ENCODE results near the gene IGLL5.

IGLL5 gene

DNA sequence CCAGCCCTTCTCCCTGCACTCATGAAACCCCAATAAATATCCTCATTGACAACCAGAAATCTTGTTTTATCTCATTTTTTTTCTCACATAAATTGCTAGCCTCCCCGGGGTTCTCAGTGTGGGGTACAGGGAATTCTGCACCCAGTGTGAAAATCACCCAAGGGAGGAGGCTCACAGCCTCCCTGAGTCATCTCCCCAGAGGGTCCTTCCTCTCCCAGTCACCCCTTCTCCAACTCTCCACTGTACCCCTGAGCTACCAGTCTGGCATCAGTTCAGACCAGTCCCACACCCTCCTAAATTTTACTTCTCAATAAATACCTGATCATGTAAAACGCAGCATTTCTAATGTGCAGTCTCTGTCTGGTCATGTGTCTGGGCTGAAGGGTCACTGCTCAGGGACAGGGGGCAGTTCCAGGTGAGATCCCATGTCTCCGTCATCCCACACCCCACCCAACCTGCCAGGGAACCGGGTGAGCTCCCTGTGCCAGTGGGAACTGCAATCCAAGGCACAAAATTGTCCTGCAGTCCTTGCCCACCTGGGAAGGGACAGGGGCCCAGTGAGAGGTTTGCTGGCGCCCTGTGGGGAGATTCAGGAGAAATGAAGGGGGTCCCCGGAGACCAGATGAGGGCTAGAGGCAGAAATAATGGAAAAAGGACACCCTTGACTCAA lies 8.3 kb downstream of the IGLL5 start:
- Histone ChIP-seq H4K8ac (ENCODE audit: low read length) (no peak overlapping the region), H3K4me3 (ENCODE audit: insufficient read depth in 1 of 2, low read depth in 1 of 2, low read length in 2 of 2) (no peak overlapping the region), H3K79me1 (replicated peaks; ENCODE audit: low read length, poor library complexity, severe bottlenecking) (no peaks in the 10 kb centered on the region), H2BK12ac (ENCODE audit: low read length in 2 of 2) (no peak overlapping the region), H2BK15ac (ENCODE audit: low read depth, poor library complexity, severe bottlenecking) (no peak overlapping the region), H2BK5ac (ENCODE audit: low read depth, low read length, poor library complexity, severe bottlenecking) (no peak overlapping the region), H3K27me3 (ENCODE audit: control insufficient read depth in 1 of 2, insufficient read depth in 1 of 2, low read length in 2 of 2) (peaks cover 3 to 63% of the 10 kb centered on the region in 2 experiments), H3K9me3 (ENCODE audit: control insufficient read depth, low read length) (no peaks in the 10 kb centered on the region), H2AK5ac (ENCODE audit: low read length, severe bottlenecking) (no peak overlapping the region), H3K4me2 (ENCODE audit: low read length, poor library complexity, severe bottlenecking) (no peak overlapping the region), H3K36me3 (ENCODE audit: control insufficient read depth in 1 of 2, insufficient read depth in 2 of 2, low read depth in 1 of 2, low read length in 2 of 2) (no peaks in the 10 kb centered on the region), H3K14ac (ENCODE audit: low read length in 2 of 2) (no peak overlapping the region), H3K18ac (ENCODE audit: low read depth in 1 of 2, low read length in 2 of 2) (no peak overlapping the region), H3K4ac (ENCODE audit: low read depth in 1 of 2, low read length in 2 of 2) (no peak overlapping the region), H2BK120ac (ENCODE audit: low read depth, low read length) (no peak overlapping the region), H3K23ac (ENCODE audit: low read length in 2 of 2) (no peak overlapping the region), H3K4me1 (ENCODE audit: control insufficient read depth, insufficient read depth, low read depth, low read length) (no peaks in the 10 kb centered on the region), H3K9ac (ENCODE audit: low read length) (no peak overlapping the region), H3K27ac (ENCODE audit: low read length, poor library complexity, severe bottlenecking) (no peak overlapping the region), H2AFZ (ENCODE audit: low read depth, low read length) (no peak overlapping the region), H4K91ac (ENCODE audit: low read length) (no peak overlapping the region)
- WGBS = 32% methylated on average over 6 of the region's 6 CpGs
- no peak for DNase-seq

DNA sequence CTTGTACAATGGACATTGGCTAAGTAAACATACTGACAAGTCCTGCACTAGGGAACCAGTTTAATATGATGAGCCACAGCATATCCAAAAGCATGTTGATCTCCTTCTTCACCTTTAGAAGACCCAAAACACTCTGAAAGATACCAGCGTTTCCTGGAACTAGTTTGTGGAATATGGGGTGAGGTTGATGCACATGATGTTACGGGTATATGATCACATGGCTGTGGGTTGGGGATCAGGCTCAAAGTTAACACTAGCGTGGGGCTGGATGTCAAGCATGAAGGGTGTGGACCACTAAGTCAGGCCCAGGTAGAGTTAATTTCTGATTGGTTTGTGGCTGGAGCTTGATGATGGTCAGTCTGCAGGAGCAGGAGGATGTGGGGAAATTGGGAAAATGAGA lies 9.0 kb downstream of the IGLL5 start:
- H2AFZ ChIP-seq (ENCODE audit: low read depth, low read length) = no peak overlapping the region
- H3K27me3 ChIP-seq (ENCODE audit: control insufficient read depth in 1 of 2, insufficient read depth in 1 of 2, low read length in 2 of 2) = peaks cover 3 to 59% of the 10 kb centered on the region in 2 experiments
- H3K9me3 ChIP-seq (ENCODE audit: control insufficient read depth, low read length) = no peaks in the 10 kb centered on the region
- no peak overlapping the region for H3K4me3 ChIP-seq (ENCODE audit: insufficient read depth in 1 of 2, low read depth in 1 of 2, low read length in 2 of 2)
- H3K27ac ChIP-seq (ENCODE audit: low read length, poor library complexity, severe bottlenecking) = no peak overlapping the region
- H3K18ac ChIP-seq (ENCODE audit: low read depth in 1 of 2, low read length in 2 of 2) = no peak overlapping the region
- H2AK5ac ChIP-seq (ENCODE audit: low read length, severe bottlenecking) = no peak overlapping the region
- H2BK5ac ChIP-seq (ENCODE audit: low read depth, low read length, poor library complexity, severe bottlenecking) = no peak overlapping the region
- no peak overlapping the region for H3K9ac ChIP-seq (ENCODE audit: low read length)
- H3K4me2 ChIP-seq (ENCODE audit: low read length, poor library complexity, severe bottlenecking) = no peak overlapping the region
- no peak overlapping the region for H4K91ac ChIP-seq (ENCODE audit: low read length)
- H4K8ac ChIP-seq (ENCODE audit: low read length) = no peak overlapping the region
- no peaks in the 10 kb centered on the region for H3K4me1 ChIP-seq (ENCODE audit: control insufficient read depth, insufficient read depth, low read depth, low read length)
- no peak overlapping the region for H3K23ac ChIP-seq (ENCODE audit: low read length in 2 of 2)
- no peak overlapping the region for H3K14ac ChIP-seq (ENCODE audit: low read length in 2 of 2)
- no peak overlapping the region for H2BK12ac ChIP-seq (ENCODE audit: low read length in 2 of 2)
- 54% methylated on average over 3 of the region's 3 CpGs for WGBS
- H2BK15ac ChIP-seq (ENCODE audit: low read depth, poor library complexity, severe bottlenecking) = no peak overlapping the region
- H3K79me1 ChIP-seq (replicated peaks; ENCODE audit: low read length, poor library complexity, severe bottlenecking) = no peaks in the 10 kb centered on the region
- no peak overlapping the region for H3K4ac ChIP-seq (ENCODE audit: low read depth in 1 of 2, low read length in 2 of 2)
- no peak overlapping the region for H2BK120ac ChIP-seq (ENCODE audit: low read depth, low read length)
- no peak for DNase-seq
- H3K36me3 ChIP-seq (ENCODE audit: control insufficient read depth in 1 of 2, insufficient read depth in 2 of 2, low read depth in 1 of 2, low read length in 2 of 2) = no peaks in the 10 kb centered on the region

DNA sequence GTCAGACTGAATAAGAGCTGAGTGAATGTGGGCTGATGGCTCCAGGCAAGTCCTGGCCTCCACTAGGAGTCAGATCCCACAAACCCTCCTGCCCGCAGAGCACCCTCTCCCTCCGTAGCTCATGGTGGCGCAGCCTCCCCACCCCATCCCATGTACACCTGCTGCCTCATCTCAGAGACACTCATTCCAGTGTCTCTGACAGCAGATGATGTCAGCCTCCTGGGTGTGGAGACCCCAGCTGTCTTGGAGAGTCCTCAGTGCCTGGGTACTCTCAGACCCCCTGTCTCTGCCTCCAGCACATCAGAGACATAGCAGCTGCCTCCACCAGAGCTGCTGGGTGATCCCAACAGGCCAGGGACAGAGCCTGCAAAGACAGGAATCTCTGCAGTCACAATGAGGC lies 9.5 kb downstream of the IGLL5 start:
- no peaks in the 10 kb centered on the region for H3K36me3 ChIP-seq (ENCODE audit: control insufficient read depth in 1 of 2, insufficient read depth in 2 of 2, low read depth in 1 of 2, low read length in 2 of 2)
- DNase-seq = no peak
- no peak overlapping the region for H3K14ac ChIP-seq (ENCODE audit: low read length in 2 of 2)
- H3K4me3 ChIP-seq (ENCODE audit: insufficient read depth in 1 of 2, low read depth in 1 of 2, low read length in 2 of 2) = no peak overlapping the region
- H2AK5ac ChIP-seq (ENCODE audit: low read length, severe bottlenecking) = no peak overlapping the region
- H2BK12ac ChIP-seq (ENCODE audit: low read length in 2 of 2) = no peak overlapping the region
- no peak overlapping the region for H2BK120ac ChIP-seq (ENCODE audit: low read depth, low read length)
- no peak overlapping the region for H3K27ac ChIP-seq (ENCODE audit: low read length, poor library complexity, severe bottlenecking)
- no peak overlapping the region for H3K4me2 ChIP-seq (ENCODE audit: low read length, poor library complexity, severe bottlenecking)
- H3K27me3 ChIP-seq (ENCODE audit: control insufficient read depth in 1 of 2, insufficient read depth in 1 of 2, low read length in 2 of 2) = peaks cover 3 to 59% of the 10 kb centered on the region in 2 experiments
- H2BK5ac ChIP-seq (ENCODE audit: low read depth, low read length, poor library complexity, severe bottlenecking) = no peak overlapping the region
- H2BK15ac ChIP-seq (ENCODE audit: low read depth, poor library complexity, severe bottlenecking) = no peak overlapping the region
- WGBS = 69% methylated on average over 3 of the region's 3 CpGs
- H4K8ac ChIP-seq (ENCODE audit: low read length) = no peak overlapping the region
- no peak overlapping the region for H4K91ac ChIP-seq (ENCODE audit: low read length)
- H3K23ac ChIP-seq (ENCODE audit: low read length in 2 of 2) = no peak overlapping the region
- no peaks in the 10 kb centered on the region for H3K9me3 ChIP-seq (ENCODE audit: control insufficient read depth, low read length)
- H2AFZ ChIP-seq (ENCODE audit: low read depth, low read length) = no peak overlapping the region
- no peaks in the 10 kb centered on the region for H3K4me1 ChIP-seq (ENCODE audit: control insufficient read depth, insufficient read depth, low read depth, low read length)
- H3K4ac ChIP-seq (ENCODE audit: low read depth in 1 of 2, low read length in 2 of 2) = no peak overlapping the region
- no peak overlapping the region for H3K18ac ChIP-seq (ENCODE audit: low read depth in 1 of 2, low read length in 2 of 2)
- no peaks in the 10 kb centered on the region for H3K79me1 ChIP-seq (replicated peaks; ENCODE audit: low read length, poor library complexity, severe bottlenecking)
- H3K9ac ChIP-seq (ENCODE audit: low read length) = no peak overlapping the region

- no peak for DNase-seq
- Histone ChIP-seq H3K9ac (ENCODE audit: low read length) (no peak overlapping the region), H3K79me1 (replicated peaks; ENCODE audit: low read length, poor library complexity, severe bottlenecking) (no peaks in the 10 kb centered on the region), H3K14ac (ENCODE audit: low read length in 2 of 2) (no peak overlapping the region), H2BK5ac (ENCODE audit: low read depth, low read length, poor library complexity, severe bottlenecking) (no peak overlapping the region), H3K4me3 (ENCODE audit: insufficient read depth in 1 of 2, low read depth in 1 of 2, low read length in 2 of 2) (no peak overlapping the region), H3K27ac (ENCODE audit: low read length, poor library complexity, severe bottlenecking) (no peak overlapping the region), H3K9me3 (ENCODE audit: control insufficient read depth, low read length) (no peaks in the 10 kb centered on the region), H3K18ac (ENCODE audit: low read depth in 1 of 2, low read length in 2 of 2) (no peak overlapping the region), H2AK5ac (ENCODE audit: low read length, severe bottlenecking) (no peak overlapping the region), H3K4me2 (ENCODE audit: low read length, poor library complexity, severe bottlenecking) (no peak overlapping the region), H3K23ac (ENCODE audit: low read length in 2 of 2) (no peak overlapping the region), H3K27me3 (ENCODE audit: control insufficient read depth in 1 of 2, insufficient read depth in 1 of 2, low read length in 2 of 2) (peaks cover 3 to 60% of the 10 kb centered on the region in 2 experiments), H4K8ac (ENCODE audit: low read length) (no peak overlapping the region), H2BK12ac (ENCODE audit: low read length in 2 of 2) (no peak overlapping the region), H2AFZ (ENCODE audit: low read depth, low read length) (no peak overlapping the region), H3K36me3 (ENCODE audit: control insufficient read depth in 1 of 2, insufficient read depth in 2 of 2, low read depth in 1 of 2, low read length in 2 of 2) (no peaks in the 10 kb centered on the region), H3K4ac (ENCODE audit: low read depth in 1 of 2, low read length in 2 of 2) (no peak overlapping the region), H2BK120ac (ENCODE audit: low read depth, low read length) (no peak overlapping the region), H4K91ac (ENCODE audit: low read length) (no peak overlapping the region), H3K4me1 (ENCODE audit: control insufficient read depth, insufficient read depth, low read depth, low read length) (no peaks in the 10 kb centered on the region), H2BK15ac (ENCODE audit: low read depth, poor library complexity, severe bottlenecking) (no peak overlapping the region)
- 48% methylated on average over 3 of the region's 5 CpGs for WGBS
Observed at GRCh38 chr22:22897947-22898346, 10.3 kb downstream of the IGLL5 start.

Measured in mesenchymal stem cell (in vitro differentiated cells and primary cell).